OCI-LY1 (cell line): ENCODE data around the gene ADAMTS18.

Experiments
- EZH2 ChIP-seq: fragments of 200-600 bp; sonication (generic), shearing (Covaris generic); IDR thresholded peaks from 2 replicates; pipeline ENCODE4 v1.8.0; 2017; ENCODE audit warnings: borderline replicate concordance, mixed run types, mild to moderate bottlenecking, antibody characterized with exemption, low read length, moderate library complexity, mixed read lengths
- TF ChIP-seq, protein P1 (sequence below): fragments of 200-600 bp; sonication (generic), shearing (Covaris generic); IDR thresholded peaks from 2 replicates; pipeline ENCODE4 v1.5.1; 2017; ENCODE audit warnings: mild to moderate bottlenecking, antibody characterized with exemption, low read length, moderate library complexity, mixed read lengths

DNA sequence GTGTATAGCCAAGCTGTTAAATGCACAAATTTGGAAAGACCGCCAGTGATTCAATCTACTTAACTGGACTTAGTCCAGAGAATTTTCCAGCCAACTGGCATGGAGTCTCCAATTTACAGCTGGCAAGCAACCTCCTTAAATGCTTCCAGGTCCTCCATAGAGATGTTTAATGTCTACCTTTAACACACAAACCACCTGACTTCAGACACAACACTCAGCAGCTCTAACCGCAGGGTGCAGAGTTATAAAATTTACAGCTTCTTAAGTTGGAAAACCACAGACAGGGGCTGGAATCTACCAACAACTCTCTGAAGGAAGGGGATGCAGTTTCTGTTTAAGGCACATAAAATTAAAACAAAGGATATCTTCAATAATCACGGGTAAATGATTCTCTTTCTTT, 128.8 kb downstream of the ADAMTS18 start:
- TF ChIP-seq, protein P1, sequence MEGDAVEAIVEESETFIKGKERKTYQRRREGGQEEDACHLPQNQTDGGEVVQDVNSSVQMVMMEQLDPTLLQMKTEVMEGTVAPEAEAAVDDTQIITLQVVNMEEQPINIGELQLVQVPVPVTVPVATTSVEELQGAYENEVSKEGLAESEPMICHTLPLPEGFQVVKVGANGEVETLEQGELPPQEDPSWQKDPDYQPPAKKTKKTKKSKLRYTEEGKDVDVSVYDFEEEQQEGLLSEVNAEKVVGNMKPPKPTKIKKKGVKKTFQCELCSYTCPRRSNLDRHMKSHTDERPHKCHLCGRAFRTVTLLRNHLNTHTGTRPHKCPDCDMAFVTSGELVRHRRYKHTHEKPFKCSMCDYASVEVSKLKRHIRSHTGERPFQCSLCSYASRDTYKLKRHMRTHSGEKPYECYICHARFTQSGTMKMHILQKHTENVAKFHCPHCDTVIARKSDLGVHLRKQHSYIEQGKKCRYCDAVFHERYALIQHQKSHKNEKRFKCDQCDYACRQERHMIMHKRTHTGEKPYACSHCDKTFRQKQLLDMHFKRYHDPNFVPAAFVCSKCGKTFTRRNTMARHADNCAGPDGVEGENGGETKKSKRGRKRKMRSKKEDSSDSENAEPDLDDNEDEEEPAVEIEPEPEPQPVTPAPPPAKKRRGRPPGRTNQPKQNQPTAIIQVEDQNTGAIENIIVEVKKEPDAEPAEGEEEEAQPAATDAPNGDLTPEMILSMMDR = no peak
- no peak for TF ChIP-seq EZH2
